OCI-LY7 (cell line): Measurements from ENCODE around the gene APBA1.

Experiments
- CTCF ChIP-seq: fragments of 200-600 bp; sonication (generic); conservative IDR thresholded peaks from 2 replicates; pipeline ENCODE4 v1.5.1; 2014; ENCODE audit warnings: mild to moderate bottlenecking, antibody characterized with exemption, low read length, moderate library complexity, mixed read lengths
- EZH2phosphoT487 ChIP-seq: fragments of 200-600 bp; sonication (generic); IDR thresholded peaks from 2 replicates; pipeline ENCODE4 v1.6.1; 2018; ENCODE audit warnings: low read depth, borderline replicate concordance, mild to moderate bottlenecking, mixed run types, antibody characterized with exemption, low read length, moderate library complexity, mixed read lengths

- TF ChIP-seq CTCF, result no peak
- TF ChIP-seq EZH2phosphoT487, result no peak
Observed at GRCh38 chr9:69542058-69542457, 130.1 kb downstream of the APBA1 start.
